Retinal pigment epithelial cell (primary cell): ENCODE data around the gene BNIP5.

ENCODE experiments used
- DNase-seq: peaks from one replicate; pipeline ENCODE4 v3.0.0-alpha.2; 2010; ENCODE audit warnings: low read depth
- H3K4me3 ChIP-seq: 2 replicates; pipeline ENCODE4 v1.5.1; 2011; ENCODE audit warnings: mild to moderate bottlenecking, low read length, control low read depth, moderate library complexity
- CTCF ChIP-seq: conservative IDR thresholded peaks from 2 replicates; pipeline ENCODE4 v1.5.1; 2011; ENCODE audit warnings: low read depth, low read length, control low read depth, inconsistent platforms

BNIP5 gene

GRCh38 chr6:36276581-36277536 is 59.8 kb downstream of the BNIP5 start:
- no peak for TF ChIP-seq CTCF
- DNase-seq: no peak
- H3K4me3 ChIP-seq: no peak overlapping the region

- DNase-seq: no peak
- no peak overlapping the region for H3K4me3 ChIP-seq
Measured at GRCh38 chr6:36273802-36274514, 62.7 kb downstream of the BNIP5 start.

GRCh38 chr6:36273067-36273466 is 63.6 kb downstream of the BNIP5 start:
- no peak for DNase-seq
- no peak for TF ChIP-seq CTCF
- no peak overlapping the region for H3K4me3 ChIP-seq

More at GRCh38 chr6:36273802-36274514, 62.7 kb downstream of the BNIP5 start:
- no peak for TF ChIP-seq CTCF

GRCh38 chr6:36272234-36272633 is 64.5 kb downstream of the BNIP5 start:
- no peak overlapping the region for H3K4me3 ChIP-seq
- DNase-seq: no peak
- no peak for TF ChIP-seq CTCF

- no peak for TF ChIP-seq CTCF
- no peak within 1 kb of the TSS for H3K4me3 ChIP-seq
- no peak for DNase-seq
Measured at GRCh38 chr6:36269834-36270705, 66.6 kb downstream of the BNIP5 start, which contains the start of gene PNPLA1. Gene PNPLA1, plus strand, starts transcription at chr6:36270060. Its CDS starts 400 bp downstream, at chr6:36270460.

GRCh38 chr6:36268478-36269275 is 68.0 kb downstream of the BNIP5 start:
- no peak for TF ChIP-seq CTCF
- DNase-seq: no peak
- no peak overlapping the region for H3K4me3 ChIP-seq
